Lung microvascular endothelial cell (primary cell): ENCODE data around the gene RBM39. TPM values are rescaled to one million over a fixed set of nuclear protein-coding genes. Genes with fewer than 3 reads are reported as not detected.
A peak's percentile ranks its signal among the peaks of the same experiment; 100 is the strongest.

Experiments
- DNase-seq, 2 donors: peaks; one replicate each; pipeline versions ENCODE4 v3.0.0 to v3.0.0-alpha.2; 2010; ENCODE audit warnings: low read depth in 2 of 2
- total RNA-seq: library from RNA; depleted of rRNA; stranded (reverse); fragments of >200 nt; gene quantifications from 2 replicates; pipeline ENCODE4 v1.2.1, GENCODE V29; 2014

The RBM39 gene
- total RNA-seq, 1 donor from 2014 or later = 313 TPM

GRCh38 chr20:35674921-35675320 is 67.1 kb downstream of the RBM39 start:
- DNase-seq = no peak

GRCh38 chr20:35673884-35674283 is 68.2 kb downstream of the RBM39 start:
- DNase-seq = no peak

- DNase-seq = no peak
Measured at GRCh38 chr20:35669681-35670080, 72.4 kb downstream of the RBM39 start.

DNA sequence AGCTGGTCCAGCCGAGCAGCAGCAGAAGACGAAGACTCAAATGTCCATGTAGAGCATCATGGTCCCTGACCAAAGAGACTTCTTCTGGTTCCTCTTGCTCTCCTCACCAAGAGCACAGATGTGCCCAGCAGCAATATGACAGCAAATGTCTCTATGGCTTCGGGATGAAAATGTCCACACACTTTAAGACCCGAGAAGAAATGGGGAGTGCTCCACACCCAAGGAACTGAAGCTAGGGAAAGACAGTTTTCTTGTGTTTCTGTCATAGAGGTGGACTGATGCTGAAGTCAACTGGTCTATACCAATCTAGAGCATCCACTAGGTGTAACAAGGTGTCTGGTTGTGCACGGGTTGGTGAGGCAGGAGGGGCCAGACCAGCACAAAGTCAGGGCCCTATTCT is 72.8 kb downstream of the RBM39 start:
- no peak for DNase-seq

GRCh38 chr20:35665949-35666288 is 76.1 kb downstream of the RBM39 start:
- no peak for DNase-seq

DNA sequence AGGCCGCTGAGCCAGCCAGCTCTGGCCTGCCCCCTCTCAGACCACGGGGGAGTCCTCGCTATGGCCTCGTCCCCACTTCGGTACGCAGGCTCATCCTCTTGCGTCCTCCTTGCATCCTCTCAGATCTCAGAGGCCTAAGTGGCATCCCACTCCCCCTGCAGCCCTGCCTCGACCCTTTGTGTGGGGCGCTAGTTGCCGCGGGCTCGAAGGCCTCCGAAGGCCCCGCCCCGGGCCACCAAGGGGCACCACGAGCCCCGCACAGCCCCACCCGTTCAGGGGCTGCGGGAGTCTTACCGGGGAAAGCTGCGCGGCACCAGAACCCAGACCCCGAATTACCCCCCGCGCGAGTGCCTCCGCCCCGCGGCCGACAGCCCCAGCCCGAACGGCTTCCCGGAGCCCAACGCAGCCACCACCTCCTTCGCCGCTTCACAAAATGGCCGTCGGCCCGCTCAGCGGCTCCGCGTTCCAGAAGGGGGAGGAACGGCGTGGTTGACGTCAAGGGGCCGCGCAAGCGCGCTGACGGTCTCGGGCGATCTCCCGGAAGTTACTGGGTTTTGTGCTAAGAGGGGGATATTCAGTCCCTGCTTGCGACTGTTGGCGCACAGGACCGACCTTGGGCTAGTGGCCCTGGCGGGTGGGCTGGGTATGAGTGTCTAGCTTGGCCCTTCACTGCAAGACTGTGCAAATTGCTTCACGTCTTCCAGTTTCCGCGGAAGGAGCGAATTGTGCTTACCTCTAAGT is 77.4 kb downstream of the RBM39 start, which contains the start of the genes CPNE1 and RBM12:
TSS of gene CPNE1 (minus strand) at position 435 of the 741 bp plus-strand sequence. CDS start 31,977 bp downstream, outside the sequence.
TSS of gene RBM12 (minus strand) at position 435 of the 741 bp plus-strand sequence. CDS start 9,578 bp downstream, outside the sequence.
- DNase-seq = peak; percentile 94 to 96

DNA sequence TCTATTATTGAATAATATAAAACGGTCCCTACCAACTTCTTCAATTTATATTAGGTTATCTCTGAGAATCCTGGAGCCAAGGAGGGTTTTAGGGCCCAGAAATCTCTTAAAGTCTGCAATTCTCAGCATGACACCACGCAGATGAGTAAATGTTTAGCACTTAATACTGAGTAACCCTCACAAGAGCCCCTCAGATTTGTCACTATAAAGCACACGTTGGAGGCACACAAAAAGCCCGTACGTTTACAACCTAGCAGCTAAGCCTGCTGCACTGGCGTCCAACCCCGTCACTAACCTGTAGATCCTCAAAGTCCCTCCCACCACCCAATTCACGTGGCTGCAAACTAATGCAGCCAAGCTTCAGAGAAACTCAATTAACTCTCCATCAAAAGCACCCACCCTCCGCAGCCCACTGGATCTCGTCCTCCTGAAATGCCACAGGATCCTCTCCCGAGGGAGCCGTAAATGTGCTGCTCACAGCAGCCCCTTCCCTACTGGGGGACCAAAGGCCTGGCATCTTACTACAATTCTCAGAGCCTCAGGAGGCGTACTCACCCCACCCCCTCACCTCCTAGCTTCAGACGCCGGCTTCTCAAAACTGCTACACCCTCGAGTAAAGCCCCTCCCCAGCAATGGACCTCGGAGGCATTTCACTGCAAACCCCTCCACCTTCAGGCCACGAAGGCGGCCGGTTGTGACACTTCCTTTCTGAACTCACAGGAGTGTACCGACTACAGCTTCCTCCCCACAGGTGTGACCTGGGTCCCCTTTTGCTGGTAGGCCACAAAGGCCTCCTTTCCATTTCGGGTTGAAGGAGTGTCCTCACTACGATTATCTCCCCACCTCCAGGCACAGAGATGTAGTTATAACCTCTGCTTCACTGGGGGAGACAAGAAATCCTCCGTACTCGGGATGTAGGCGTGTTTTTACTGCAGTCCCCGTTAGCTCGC is 78.3 kb downstream of the RBM39 start:
- DNase-seq = peak; percentile 39 to 56

DNA sequence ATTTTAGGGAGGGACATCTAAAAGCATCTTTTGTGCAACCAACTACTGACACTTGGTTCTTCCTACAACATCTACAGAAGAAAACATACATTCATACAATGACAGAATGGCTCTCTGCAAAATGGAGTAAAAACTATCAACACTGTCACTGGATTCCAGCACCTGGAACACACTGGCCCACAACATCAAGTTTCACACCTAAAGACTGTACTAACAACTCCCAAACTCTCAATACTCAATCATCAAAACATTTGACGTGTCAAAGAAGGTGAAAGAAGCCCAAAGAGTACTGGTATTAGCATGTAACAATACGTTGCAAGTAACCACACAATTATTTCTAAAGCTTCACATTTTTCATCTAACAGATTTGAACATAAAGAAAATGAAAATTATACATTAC is 79.5 kb downstream of the RBM39 start:
- DNase-seq = no peak

DNA sequence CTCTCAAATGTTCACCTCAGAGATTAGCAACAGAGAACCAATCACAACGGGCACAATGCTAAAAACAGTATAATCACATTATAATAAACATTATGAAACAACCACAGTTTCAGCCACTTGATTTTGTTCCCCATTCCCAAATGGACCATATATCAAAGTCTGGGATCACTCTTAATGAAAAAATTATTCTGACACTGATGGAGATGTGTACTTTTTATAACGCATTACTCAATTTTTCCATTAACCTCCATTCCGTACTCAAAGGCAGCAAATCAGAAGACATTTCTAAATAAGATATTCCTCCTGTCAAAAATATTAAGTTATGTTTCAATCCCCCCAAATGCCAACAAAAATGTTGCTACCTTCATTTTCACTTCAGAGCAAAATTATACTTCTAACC is 80.2 kb downstream of the RBM39 start:
- DNase-seq = peak in 1 of 2 donors; percentile 37

GRCh38 chr20:35661053-35661452 is 81.0 kb downstream of the RBM39 start:
- DNase-seq = peak; percentile 7 to 8

GRCh38 chr20:35660122-35660937 is 81.7 kb downstream of the RBM39 start:
- DNase-seq = no peak

- DNase-seq = no peak
Measured at GRCh38 chr20:35657271-35657670, 84.8 kb downstream of the RBM39 start.

GRCh38 chr20:35654415-35654814 is 87.6 kb downstream of the RBM39 start:
- DNase-seq = no peak

DNA sequence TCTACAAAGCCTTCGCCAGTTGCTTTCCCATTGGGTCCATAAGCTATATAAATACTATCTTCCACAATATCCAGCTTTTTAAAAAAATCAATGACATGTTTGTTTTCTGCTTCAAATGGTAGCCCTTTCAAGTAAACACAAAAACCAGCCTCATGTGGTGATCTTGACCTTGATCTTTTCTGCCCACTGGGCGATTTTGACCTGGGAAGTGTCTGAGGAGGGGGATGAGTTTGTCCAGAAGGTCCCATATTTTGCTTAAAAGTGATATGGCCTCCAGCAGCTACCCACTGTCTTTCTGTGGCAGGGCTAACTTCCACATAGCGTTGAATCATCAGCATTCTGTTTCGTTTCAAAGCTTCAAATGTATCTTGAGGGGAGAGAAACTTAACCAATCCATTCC is 88.2 kb downstream of the RBM39 start:
- no peak for DNase-seq

Other genes starting within 250 kb of the RBM39 start
- not detected in 2 replicates for gene C20orf173, start 212.6 kb downstream of the RBM39 start, total RNA-seq
- gene ERGIC3, start 200.2 kb downstream of the RBM39 start, total RNA-seq = 280 and 434 TPM in 2 replicates
- 12.6 and 19.0 TPM in 2 replicates for gene SPAG4, start 126.4 kb downstream of the RBM39 start, total RNA-seq
- 118 and 130 TPM in 2 replicates for gene CPNE1, start 77.4 kb downstream of the RBM39 start, total RNA-seq
- gene RBM12, start 77.4 kb downstream of the RBM39 start, total RNA-seq = 30.9 and 38.7 TPM in 2 replicates
- 8.9 and 10.5 TPM in 2 replicates for gene NFS1, start 42.9 kb downstream of the RBM39 start, total RNA-seq
- 284 TPM in 2 replicates for gene ROMO1, start 42.9 kb downstream of the RBM39 start, total RNA-seq
- gene PHF20, start 29.8 kb upstream of the RBM39 start, total RNA-seq = 17.9 and 20.6 TPM in 2 replicates
- gene SCAND1, start 212.2 kb upstream of the RBM39 start, total RNA-seq = 79.8 and 88.7 TPM in 2 replicates
- 3.3 and 5.6 TPM in 2 replicates for gene CNBD2, start 226.3 kb upstream of the RBM39 start, total RNA-seq